Activated CD4-positive, alpha-beta T cell treated with anti-CD3 and anti-CD28 coated beads for 4 hours (primary cell): ENCODE data around the gene FAXDC2.
A peak's percentile ranks its signal among the peaks of the same experiment; 100 is the strongest.
"Not testable (repeated sequence)": the region's sequence is repeated elsewhere in the genome, so short reads cannot be mapped to it uniquely, and the experiment has no call there.

Experiments
- DNase-seq, 2 donors: peaks; one replicate each; pipeline ENCODE4 v3.0.0-alpha.2; 2020

Gene FAXDC2

DNA sequence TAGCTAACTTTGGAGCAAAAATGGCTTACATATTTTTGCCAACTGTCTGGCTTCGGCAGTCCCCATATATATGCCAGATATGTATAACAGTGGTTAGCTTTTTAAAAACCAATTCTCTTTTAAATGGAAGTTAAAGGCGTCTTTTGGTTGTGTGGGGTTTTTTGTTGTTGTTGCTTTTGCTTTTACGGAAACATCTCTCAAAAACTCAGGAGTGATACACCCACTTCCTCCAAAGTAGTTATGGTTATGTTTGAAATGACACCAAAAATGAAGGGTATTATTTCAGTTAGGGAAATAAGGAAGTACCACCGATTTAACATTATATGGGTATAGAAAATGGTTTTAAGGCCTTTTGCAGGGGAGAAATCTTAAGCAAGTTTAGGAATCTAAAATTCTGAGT, 10.4 kb upstream of the FAXDC2 start:
- DNase-seq, result no peak

DNA sequence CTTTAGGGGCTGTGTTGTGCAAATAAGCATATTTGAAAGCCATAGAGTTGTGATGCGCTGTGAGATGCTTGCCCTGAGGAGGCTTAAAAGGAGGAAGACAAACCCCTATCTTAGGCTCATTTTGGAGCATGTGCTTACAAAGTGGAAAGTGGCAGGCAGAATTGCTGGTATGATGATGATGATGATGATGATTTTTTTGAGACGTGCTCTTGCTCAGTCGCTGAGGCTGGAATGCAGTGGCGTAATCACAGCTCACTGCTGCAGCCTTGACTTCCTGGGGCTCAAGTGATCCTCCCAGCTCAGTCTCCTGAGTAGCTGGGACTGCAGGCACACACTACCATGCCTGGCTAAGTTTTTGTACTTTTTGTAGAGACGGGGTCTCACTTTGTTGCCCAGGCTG, 9.7 kb upstream of the FAXDC2 start:
- DNase-seq, result no peak

DNA sequence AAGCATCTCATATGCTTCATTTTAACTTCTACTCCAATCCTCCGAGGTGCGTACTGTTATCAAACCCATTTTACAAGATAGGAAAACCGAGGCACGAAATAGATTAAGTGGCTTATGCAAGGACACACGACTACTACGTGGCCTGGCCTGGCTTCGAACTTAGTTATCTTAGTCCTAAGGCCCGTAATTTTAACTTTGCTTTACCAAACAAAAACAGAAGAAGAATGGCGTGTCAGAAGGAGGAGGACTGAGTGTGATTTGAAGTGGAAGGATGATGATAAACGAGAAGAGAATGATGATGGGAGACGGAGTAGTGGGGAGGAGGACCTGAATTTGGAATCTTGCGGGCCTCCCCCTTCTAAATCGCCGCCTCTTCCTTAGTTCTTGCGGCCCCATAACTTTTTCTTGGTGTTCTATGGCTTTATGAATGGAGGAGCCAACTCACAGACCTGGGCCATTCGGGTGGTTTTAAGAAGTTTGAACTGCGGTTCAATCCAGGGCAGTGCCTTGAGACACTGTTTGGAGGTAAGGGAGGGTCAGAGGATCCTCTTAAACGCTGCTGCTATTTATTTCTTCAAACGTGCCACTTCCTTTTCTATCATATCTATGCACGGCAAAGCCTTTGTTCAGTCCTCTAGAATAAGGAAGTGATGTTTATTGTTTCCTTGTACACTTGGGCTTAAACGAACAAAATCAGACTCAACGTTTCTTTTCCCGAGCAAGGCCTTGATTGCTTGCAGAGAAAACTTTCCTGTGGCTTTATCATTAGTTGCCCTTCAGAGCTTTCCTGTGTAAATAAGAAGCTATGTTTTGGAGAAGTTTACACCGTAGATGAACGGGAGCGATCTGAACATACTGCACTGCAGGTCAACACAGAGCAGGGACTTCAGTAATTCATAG, 8.8 kb upstream of the FAXDC2 start:
- peak in 1 of 2 donors; percentile 4 for DNase-seq

DNA sequence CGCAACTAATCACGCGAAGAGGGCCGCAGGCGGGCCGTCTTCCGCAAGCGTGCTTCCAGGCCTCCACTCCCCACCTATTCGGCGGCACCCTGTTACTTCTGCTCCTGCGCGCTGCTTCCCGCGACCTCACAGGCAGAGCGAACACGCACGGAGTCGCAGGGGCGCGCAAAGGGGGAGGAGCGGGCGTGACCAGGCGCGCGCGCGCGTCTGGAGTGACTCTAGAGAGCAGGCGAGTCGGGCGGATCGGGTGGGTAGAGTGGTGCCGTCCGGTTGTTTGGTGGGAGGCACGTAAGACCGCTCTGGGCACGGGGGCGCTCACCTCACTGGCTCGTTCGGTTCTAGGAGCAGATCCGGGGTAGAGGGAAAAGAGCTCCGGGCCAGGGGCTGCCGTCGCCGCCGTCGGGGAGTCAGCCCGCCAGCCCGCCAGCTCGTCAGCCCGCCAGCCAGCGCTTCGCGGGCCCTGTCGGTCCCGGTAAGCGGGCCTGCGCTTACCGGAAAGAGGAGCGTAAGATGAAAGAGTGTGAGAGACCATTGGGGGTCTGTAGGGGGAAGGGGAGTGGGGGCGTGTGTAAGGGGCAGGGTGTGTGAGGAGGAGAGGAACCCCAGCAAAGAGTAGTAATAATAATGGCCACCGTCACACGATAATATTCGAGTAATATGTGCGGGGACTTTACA, 8.0 kb upstream of the FAXDC2 start, which contains the start of gene CNOT8:
Gene CNOT8, plus strand, starts transcription at position 331 of the 675 bp plus-strand sequence. CDS start 4,652 bp downstream, outside the sequence.
- DNase-seq, result peak; percentile 97

DNA sequence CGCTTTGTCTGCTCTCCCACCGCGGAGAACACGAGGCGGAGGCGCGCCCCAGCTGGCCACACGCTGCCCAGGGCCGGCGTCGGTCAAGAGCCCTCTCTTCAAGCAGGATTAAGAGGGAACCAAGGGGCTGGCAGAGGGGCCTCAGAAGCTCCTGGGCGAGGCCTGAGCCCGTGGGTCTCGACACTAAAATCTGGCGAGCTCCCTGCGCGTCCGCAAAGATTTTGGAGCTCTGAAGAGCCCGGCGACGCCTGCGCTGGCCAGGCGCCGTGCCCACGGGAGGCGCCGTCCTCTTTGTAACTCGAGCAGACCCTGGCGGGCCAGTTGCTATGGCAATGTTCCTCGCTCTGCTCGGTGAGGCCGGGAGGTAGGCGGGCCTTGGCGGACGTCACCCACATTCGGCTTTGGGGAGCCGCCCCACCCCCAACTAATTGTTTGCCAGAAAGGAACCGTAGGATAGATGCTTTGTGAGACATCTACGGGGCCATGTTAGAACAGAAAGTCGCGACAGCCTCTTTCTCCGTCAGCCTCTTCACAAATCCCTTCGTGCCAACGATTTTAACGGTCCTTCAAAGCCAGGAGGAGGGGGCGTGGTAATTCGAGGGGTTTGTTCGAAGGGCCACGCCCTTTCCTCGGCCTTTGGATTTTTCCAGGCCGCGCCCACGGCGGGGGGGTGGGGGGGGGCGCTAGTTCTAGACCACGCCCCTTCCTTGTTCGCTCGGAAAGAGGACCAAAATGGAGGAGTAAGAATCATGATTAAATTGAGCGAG, 7.3 kb upstream of the FAXDC2 start:
- DNase-seq, result peak; percentile 84 to 88

DNA sequence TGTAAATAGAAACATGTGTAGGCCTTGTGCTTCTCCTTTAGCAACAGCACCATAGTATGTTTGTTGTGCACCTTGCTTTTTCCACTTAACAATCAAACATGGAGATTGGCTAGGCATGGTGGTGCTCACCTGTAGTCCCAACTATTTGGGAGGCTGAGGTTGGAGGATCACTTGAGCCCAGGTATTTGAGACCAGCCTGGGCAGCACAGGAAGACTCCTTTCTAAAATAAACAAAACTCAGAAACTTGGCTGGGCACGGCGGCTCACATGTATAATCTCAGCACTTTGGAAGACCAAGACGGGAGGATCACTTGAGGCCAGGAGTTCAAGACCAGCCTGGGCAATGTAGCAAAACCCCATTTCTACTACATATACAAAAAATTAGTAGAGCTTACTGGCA, 948 bp upstream of the FAXDC2 start:
- DNase-seq, result no peak

DNA sequence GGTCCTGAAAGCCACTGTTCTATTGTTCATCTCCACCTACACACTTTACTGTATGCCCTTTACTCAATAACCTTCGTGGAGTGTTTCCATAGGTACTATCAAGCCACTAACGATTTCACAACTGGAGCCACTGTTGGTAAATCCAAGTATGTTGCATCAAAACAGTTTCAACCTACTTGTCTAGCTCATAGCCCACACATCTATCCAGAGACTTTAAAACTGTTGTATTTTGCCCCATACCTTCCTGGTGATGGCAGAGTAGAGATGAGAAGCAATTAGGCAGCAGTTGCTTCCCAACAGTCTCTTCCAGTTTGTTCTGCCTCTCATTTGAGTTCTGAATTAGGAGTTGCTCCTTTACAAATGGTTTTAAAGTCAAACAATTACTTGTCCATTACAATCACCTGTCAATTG, 607 bp downstream of the FAXDC2 start:
- DNase-seq, result no peak

DNA sequence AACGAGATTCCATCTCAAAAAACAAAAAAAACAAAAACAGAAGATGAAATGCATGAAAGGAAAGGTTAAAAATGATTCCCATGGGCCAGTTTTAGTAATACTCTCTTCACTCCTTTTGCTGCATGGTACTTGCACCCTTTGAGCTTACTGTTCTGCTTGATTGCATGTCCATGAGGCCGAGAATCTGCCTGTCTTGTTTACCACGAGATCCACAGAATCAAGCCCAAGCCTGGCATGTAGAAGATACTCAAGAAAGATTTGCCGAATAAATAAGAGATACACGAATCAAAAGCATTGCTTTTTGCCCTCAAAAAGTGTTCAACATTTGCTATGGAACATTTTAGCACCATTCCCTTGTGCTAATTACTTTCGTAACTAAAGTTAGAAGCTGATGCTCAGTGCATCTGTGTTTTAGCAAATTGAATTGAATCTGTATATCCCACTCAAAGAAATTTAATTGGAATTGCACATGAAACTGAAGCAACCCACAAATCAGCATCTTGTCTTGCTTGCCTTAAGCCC, 1.1 kb downstream of the FAXDC2 start:
- no peak for DNase-seq

DNA sequence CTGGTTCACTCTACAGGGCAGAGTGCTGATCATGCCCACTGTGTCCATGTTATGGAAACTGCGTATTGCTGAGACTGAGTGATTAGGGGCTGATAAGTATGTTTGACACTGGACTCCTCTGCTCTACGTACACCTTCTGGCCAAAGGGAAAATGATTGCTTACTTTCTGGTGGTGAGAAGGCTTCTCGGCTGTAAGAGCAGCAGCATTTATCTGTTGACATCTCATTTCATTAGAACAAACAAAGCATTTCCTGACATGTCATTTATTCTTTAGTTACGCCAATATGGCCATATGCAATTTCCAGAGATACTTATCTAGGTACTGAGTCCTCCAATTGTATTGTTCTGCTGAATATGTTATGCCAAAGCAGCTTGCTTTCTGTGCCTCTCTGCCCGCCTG, 5.6 kb downstream of the FAXDC2 start:
- no peak for DNase-seq

DNA sequence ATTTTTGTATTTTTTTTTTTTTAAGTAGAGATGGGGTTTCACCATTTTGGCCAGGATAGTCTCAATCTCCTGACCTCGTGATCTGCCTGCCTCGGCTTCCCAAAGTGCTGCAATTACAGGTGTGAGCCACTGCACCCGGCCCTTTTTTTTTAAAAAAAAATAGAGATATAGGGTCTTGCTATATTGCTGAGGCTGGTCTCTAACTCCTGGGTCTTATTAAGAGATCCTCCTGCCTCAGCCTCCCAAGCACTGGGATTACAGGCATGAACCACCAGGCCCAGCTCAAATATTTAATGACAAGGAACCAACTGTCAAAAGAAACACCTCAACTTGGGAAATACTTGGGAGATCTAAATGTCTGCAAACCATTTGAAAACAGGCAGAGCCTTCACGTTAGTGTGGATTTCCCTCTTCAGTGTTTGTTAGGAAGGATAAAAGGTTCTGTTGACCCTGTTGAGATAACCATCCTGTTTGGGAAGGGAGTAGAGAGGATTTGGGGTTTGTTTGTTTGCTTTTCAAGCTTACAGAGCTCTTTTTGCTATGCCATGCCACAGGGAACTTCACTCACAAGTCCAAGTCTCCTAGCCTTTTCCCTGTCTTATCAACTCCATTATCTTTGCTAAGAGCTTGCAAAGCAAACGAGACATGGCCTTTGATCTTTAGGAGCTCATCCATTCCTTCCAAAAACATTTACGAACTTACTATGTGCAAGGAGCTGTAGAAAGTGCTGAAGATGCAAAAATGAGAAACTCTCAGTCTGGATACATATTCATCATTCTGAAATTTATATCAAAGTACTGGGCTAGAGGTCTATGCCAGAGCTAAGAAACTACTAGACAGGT, 7.5 kb downstream of the FAXDC2 start:
- DNase-seq, result no peak

DNA sequence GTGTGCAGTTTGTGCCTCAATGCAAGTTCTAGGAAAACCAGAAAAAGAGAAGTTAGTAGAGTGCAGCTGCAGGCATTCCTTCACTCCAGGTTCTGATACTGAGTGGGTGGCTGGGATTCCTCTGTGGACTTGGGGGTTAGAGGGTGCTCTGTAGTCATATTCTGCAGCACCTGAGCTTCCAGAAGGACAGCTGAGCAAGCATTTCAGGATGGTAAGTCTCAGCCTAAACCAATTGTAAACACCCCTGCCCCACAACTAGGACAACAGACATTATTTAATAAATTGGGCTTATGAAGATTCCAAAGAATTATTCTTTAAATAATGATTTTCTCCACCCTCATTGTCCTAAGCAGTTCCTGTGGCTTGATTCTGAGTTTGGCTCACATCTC, 9.1 kb downstream of the FAXDC2 start:
- DNase-seq, result no peak

DNA sequence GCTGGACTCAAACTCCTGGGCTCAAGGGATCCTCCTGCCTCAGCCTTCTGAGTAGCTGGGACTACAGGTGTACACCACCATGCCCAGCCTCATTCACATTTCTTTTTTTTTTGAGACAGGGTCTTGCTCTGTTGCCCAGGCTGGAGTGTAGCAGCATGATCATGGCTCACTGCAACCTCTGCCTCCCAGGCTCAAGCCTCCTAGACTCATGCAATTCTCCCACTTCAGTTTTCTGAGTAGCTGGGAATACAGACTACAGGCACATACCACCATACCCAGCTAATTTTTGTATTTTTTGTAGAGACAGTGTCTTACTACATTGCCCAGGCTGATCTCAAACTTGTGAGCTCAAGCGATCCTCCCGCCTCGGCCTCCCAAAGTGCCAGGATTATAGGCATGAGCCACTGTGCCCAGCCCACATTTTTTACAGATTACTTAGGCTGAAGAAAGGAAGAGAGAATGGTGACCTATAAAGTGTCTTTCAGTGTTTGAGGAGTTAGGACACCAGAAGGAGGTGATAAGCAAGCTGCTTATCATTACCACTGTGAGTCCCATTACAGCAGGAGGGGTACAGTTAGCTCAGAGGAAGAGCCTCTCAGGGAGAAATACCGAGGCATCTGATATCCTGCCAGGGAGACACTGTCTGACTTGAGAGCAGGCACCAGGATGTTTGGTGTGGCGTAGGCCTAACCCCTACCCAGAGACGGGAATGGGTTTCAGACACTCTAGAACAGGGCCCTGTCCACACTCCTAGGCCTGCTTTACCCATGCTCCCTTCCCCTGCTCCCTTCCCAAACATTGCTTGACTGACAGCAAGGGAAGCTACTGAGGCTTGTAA, 9.7 kb downstream of the FAXDC2 start:
- no peak for DNase-seq

DNA sequence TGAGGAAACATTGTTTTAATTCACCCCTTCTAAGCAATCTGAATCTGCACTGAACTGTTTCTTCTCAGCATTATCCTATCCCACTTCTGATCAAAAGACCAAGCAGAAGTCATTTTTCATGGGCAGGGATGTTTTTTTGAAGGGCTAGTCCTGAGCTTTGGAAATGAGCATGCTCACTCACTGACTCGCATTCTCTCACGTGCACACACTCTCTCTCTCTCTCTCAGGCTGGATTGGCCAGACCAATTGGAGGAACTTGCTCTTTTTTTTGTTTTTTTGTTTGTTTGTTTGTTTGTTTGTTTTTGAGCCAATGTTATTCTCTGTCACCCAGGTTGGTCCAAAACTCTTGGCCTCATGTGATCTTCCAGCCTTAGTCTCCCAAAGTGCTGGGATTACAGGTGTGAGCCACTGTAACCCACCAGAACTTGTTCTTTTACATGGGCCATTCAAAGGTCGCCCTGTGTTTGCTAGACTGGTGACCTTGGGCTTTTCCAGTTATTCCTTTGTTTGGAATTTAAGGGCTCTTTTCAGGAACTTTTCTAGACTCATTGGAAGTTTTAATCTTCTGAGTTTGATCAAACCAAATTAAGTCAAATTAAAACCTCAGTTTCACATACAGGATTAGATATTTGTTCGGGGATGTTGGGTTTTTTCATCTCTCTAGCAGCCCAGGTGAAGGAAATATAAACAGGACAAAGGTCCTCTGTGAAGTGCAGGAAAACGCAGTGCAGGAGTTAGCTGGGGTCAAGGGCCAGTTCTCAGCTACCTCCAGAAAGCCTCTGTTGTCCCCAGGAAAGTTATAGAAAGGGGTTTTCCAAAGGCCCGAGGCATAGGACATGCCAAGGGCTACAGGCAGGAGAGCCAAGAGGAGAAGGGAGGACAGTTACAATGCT, 13.1 kb downstream of the FAXDC2 start:
- no peak for DNase-seq

DNA sequence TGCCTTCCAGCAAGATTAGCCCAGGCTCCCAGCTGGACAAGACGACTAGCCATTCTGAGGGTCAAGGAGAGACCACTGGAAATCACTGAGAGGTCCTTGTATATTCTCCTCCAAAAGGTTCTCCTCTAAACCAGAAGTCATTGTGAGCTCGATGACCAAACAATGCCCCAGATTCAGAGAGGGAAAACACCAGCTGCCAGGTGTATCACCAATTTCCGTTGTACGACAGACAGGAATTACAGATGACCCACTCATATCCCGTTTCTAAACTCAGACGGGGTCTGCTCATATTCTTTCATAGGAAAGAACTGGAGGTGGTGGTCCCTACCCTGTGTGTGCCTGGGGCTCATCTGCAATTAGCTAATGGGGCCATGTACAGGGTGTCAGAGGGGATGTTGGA, 14.2 kb downstream of the FAXDC2 start:
- no peak for DNase-seq

DNA sequence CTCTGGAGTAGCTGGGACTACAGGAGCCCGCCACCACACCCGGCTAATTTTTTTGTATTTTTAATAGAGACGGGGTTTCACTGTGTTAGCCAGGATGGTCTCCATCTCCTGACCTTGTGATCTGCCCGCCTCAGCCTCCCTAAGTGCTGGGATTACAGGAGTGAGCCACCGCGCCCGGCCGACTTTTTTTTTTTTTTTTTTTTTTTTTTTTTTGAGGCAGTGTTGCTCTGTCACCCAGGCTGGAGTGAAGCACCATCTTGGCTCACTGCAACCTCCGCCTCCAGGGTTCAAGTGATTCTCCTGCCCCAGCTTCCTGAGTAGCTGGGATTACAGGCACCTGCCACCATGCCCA, 14.7 kb downstream of the FAXDC2 start:
- DNase-seq, result not testable (repeated sequence)

DNA sequence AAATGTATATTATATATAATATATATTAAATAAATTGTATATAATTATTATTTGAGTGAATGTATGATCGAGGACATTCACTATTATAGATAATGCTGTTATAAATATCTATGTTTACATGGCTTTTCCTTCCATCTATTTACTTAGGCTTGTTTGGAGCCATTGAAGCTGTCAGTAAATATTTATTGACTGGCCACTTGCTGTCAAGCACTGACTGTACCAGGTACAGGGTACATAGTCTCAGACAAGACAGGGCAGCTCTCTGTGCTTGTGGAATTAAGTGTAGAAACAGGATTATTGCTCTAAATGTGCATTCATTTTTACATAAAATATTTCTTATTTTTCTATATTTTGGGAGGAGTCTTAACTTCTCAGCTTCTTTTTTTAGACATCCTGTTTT, 16.4 kb downstream of the FAXDC2 start:
- DNase-seq, result no peak

DNA sequence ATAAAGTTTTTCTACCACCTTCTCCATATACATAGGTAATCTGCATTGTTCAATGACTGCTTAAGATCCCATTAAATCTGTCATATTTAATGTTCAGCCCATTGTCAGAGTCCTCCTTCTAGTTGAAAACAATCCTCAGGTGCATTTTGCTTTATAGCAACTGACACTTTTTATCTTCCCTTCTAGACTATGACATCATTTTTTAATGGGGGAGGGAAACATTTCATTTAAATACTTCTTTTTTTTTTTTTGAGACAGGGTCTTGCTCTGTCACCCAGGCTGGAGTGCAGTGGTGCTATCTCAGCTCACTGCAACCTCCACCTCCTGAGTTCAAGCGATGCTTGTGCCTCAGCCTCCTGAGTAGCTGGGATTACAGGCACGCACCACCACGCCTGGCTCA, 17.6 kb downstream of the FAXDC2 start:
- DNase-seq, result not testable (repeated sequence)

DNA sequence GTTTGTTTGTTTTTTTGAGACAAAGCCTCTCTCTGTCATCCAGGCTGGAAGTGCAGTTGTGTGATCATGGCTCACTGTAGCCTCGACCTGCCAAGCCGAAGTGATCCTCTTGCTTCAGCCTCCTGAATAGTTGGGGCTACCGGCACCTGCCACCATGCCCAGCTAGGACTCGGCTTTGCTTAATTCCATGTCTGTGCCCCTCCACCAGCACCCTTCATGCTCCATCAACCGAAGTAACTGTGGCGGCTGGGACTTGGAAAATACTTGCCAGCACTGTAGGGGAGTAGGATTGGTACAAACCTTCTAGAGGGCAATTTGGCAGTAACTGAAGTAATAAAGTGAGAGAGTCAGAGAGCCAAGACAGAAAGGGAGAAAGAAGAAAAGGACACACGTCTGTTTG, 19.0 kb downstream of the FAXDC2 start:
- DNase-seq, result no peak

DNA sequence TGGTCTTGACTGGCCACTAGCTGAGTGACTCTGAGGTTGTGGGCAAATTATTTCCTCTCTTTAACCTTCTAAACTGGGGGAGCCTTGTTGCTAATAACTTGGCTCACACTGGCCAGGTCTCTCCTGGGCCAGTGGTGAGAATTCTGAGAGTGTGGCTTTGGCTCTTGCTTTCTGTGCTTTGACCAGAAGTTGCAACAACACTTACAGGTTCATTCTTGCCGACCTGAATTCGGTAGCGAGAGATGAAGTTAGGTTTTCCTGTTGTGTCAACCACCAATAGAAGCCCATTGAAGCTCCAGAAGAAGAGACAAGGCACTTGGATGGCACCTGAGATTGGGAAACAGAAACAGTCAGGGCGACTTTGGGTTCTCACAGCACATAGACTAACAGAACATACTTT, 19.8 kb downstream of the FAXDC2 start:
- no peak for DNase-seq

DNA sequence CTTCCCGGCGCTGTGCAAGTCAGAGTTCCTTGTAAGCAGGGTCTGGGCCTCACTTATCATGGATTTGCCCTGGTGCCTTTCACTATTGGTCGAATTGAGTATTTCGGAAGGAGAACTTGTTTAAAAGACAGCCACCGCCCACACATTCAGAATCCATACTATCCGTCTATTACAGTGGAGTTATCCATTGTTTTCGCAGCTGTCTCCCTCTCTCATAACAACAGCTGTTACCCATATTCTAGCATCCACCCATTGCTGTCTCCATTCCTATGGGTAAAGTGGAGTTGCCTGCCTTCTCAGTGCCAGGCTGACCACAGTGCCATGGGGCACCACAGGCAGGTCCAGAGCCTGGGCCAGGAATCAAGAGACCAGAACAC, 20.2 kb downstream of the FAXDC2 start:
- DNase-seq, result no peak
